B cell (primary cell): ENCODE data around the gene KAZN. TPM values are rescaled to one million over a fixed set of nuclear protein-coding genes. Genes with fewer than 3 reads are reported as not detected.

ENCODE experiments used
- ATAC-seq: fragments of 200-7000 bp; cut with Tn5 transposase; one replicate; pipeline ENCODE4 v1.10.0; 2021; ENCODE audit warnings: low read depth, mild to moderate bottlenecking, moderate number of reproducible peaks, moderate library complexity
- CTCF ChIA-PET: fragments of 350-600 bp; sonication (Branson Sonifier 250); formaldehyde crosslinking; loops from one replicate; lab custom pipeline; 2021; ENCODE audit warnings: antibody characterized with exemption, inconsistent platforms; lab: Charles Lee
- POLR2A ChIA-PET: fragments of 350-600 bp; sonication (Branson Sonifier 250); formaldehyde crosslinking; loops from one replicate; lab custom pipeline; 2021; ENCODE audit warnings: antibody characterized with exemption; lab: Charles Lee
- DNase-seq: peaks from one replicate; pipeline ENCODE4 v3.0.0; 2013
- H2AFZ ChIP-seq: 2 replicates; pipeline ENCODE4 v1.6.1; 2012; ENCODE audit warnings: mild to moderate bottlenecking, low read depth, low read length; ENCODE audit not compliant: insufficient read depth, poor library complexity, severe bottlenecking
- H3K27ac ChIP-seq, 2 donors: 1 replicate in 1 of 2; 2 replicates in 1 of 2; pipeline ENCODE4 v1.5.1; 2012 to 2013; ENCODE audit warnings: low read length in 2 of 2, mild to moderate bottlenecking in 2 of 2, moderate library complexity in 1 of 2
- H3K27me3 ChIP-seq, 4 experiments: fragments of 200-600 bp in 1 of 4; sonication (generic) in 1 of 4; replicated peaks in 1 of 4; 1 replicate in 2 of 4; 2 replicates in 2 of 4; pipeline versions ENCODE4 v1.6.1 to v1.7.0; 2013 to 2016; ENCODE audit warnings: low read length in 3 of 4, mild to moderate bottlenecking in 2 of 4, mixed read lengths in 1 of 4, moderate library complexity in 1 of 4; ENCODE audit not compliant: insufficient read depth in 4 of 4, control insufficient read depth in 3 of 4; ENCODE audit errors: control extremely low read depth in 1 of 4
- H3K36me3 ChIP-seq, 2 experiments: replicated peaks in 1 of 2; 1 replicate in 1 of 2; 2 replicates in 1 of 2; pipeline versions ENCODE4 v1.6.1 to v1.7.1; 2013; ENCODE audit warnings: low read length in 1 of 2; ENCODE audit not compliant: insufficient read depth in 2 of 2, control insufficient read depth in 1 of 2; ENCODE audit errors: control extremely low read depth in 1 of 2, extremely low read depth in 1 of 2
- H3K4me1 ChIP-seq, 2 donors: fragments of 200-600 bp in 1 of 2; sonication (generic) in 1 of 2; 1 replicate in 1 of 2; 2 replicates in 1 of 2; pipeline versions ENCODE4 v1.5.1 to v1.6.1; 2013 to 2017; ENCODE audit warnings: low read length in 2 of 2; ENCODE audit not compliant: control insufficient read depth in 2 of 2, insufficient read depth in 2 of 2
- H3K4me2 ChIP-seq: replicated peaks from 2 replicates; pipeline ENCODE3; 2012; ENCODE audit warnings: mild to moderate bottlenecking, low read depth, low read length; ENCODE audit not compliant: poor library complexity, severe bottlenecking
- H3K4me3 ChIP-seq, 5 experiments: fragments of 200-600 bp in 1 of 5; sonication (generic) in 1 of 5; 1 replicate in 3 of 5; 2 replicates in 2 of 5; pipeline versions ENCODE4 v1.5.1 to v1.7.0; 2011 to 2016; ENCODE audit warnings: low read length in 4 of 5, mild to moderate bottlenecking in 4 of 5, low read depth in 2 of 5, control low read depth in 1 of 5, moderate library complexity in 1 of 5; ENCODE audit not compliant: insufficient read depth in 1 of 5; ENCODE audit errors: control extremely low read depth in 1 of 5, extremely low read depth in 1 of 5
- H3K79me2 ChIP-seq: fragments of 200-600 bp; sonication (generic); one replicate; pipeline ENCODE4 v1.6.0; 2016; ENCODE audit warnings: low read length; ENCODE audit not compliant: control insufficient read depth, insufficient read depth
- H3K9ac ChIP-seq: fragments of 200-600 bp; sonication (generic); 2 replicates; pipeline ENCODE4 v1.6.1; 2017; ENCODE audit warnings: mild to moderate bottlenecking, low read length, moderate library complexity
- H3K9me3 ChIP-seq, 3 donors: one replicate each; pipeline versions ENCODE4 v1.6.1 to v1.7.1; 2013; ENCODE audit warnings: low read length in 2 of 3; ENCODE audit not compliant: control insufficient read depth in 2 of 3, insufficient read depth in 1 of 3; ENCODE audit errors: control extremely low read depth in 1 of 3
- H4K20me1 ChIP-seq: 2 replicates; pipeline ENCODE4 v1.6.0; 2012; ENCODE audit warnings: mild to moderate bottlenecking, low read length; ENCODE audit not compliant: insufficient read depth, control insufficient read depth, poor library complexity, severe bottlenecking
- H3K27ac Mint-ChIP-seq: one replicate; pipeline ENCODE4 v1.8.0; 2021; ENCODE audit warnings: mixed read lengths
- H3K27me3 Mint-ChIP-seq: one replicate; pipeline ENCODE4 v1.8.0; 2021; ENCODE audit warnings: mixed read lengths
- H3K4me1 Mint-ChIP-seq: one replicate; pipeline ENCODE4 v1.8.0; 2021; ENCODE audit warnings: mixed read lengths
- H3K4me3 Mint-ChIP-seq: one replicate; pipeline ENCODE4 v1.8.0; 2021; ENCODE audit warnings: mixed read lengths
- H3K9me3 Mint-ChIP-seq: one replicate; pipeline ENCODE4 v1.8.0; 2022; ENCODE audit warnings: mixed read lengths; ENCODE audit not compliant: insufficient read depth
- EZH2 ChIP-seq: IDR thresholded peaks from 2 replicates; pipeline ENCODE4 v1.6.1; 2012; ENCODE audit warnings: borderline replicate concordance, low read depth, mild to moderate bottlenecking, moderate library complexity, low read length; ENCODE audit not compliant: insufficient read depth, poor library complexity, severe bottlenecking
- WGBS: methylation state at CpG from one replicate; pipeline ENCODE4 v1.1.5; 2013; ENCODE audit warnings: missing lambda C conversion rate; ENCODE audit not compliant: insufficient coverage; 5-methylcytosine and 5-hydroxymethylcytosine counted together
- intact Hi-C: fragments of 100-400 bp; cut with micrococcal nuclease; formaldehyde crosslinking; loops from one replicate; pipeline ENCODE4 v1.10.0; 2022
- polyA plus RNA-seq: library from polyadenylated mRNA; depleted of rRNA; stranded (reverse); fragments of >200 nt; gene quantifications from 2 replicates; pipeline ENCODE4 v1.2.3, GENCODE V29; 2012
- total RNA-seq, 2 donors: library from RNA; stranded (reverse); fragments of 120-200 nt in 1 of 2; gene quantifications; 1 replicate in 1 of 2; 2 replicates in 1 of 2; pipeline versions ENCODE4 v1.2.3 to v1.2.4, GENCODE V29; 2013 to 2022
- TF ChIP-seq, protein P1 (sequence below): fragments of 200-600 bp; IDR thresholded peaks from one replicate; pipeline ENCODE4 v1.8.0; 2022; ENCODE audit warnings: antibody characterized with exemption, mild to moderate bottlenecking

KAZN gene
- total and polyA plus RNA-seq, 2 donors (not counting 1 experiment from before 2014, with no cell fraction given) = 0.13 to 0.39 TPM

DNA sequence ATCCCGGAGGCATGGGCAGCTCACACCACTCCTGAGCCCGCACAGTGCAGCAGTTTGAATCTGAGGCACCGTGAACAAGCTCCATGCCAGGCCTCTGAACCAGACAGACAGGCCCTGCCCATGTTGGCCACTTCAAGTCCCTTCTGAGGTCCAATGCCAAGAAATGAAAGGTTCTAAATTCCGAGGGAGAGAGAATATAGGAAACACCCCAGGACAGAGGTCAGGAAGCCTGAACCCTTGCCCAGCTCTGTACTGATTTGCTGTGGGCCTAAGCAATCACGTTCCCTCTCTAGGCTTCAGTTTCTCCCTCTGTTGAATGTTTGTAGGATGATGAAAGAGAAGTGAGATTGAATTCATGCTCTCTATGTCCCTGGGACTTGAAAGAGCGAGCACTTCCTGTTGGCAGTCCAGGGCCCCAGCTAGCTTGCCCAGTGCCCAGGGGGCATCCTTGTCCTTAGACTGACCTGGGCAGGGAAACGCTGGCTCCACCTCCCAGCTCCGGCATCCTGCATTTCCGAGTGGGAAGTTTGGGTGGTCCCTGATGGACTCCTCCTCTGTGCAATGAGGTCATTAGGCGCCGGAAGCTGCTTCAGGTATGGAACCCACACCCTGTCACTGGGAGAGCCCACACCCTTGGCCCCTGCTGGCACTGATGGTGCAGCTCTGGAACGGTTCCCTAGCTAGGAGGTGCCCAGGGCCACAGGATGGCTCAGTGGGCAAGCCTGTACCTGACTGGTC, 312.7 kb downstream of the KAZN start:
- Histone ChIP-seq H3K4me3 (no peak overlapping the region), H3K9me3 (no peaks in the 10 kb centered on the region), H3K27ac (no peak overlapping the region), H3K36me3 (no peaks in the 10 kb centered on the region), H2AFZ (no peak overlapping the region), H3K9ac (no peak overlapping the region), H3K27me3 (no peaks in the 10 kb centered on the region), H4K20me1 (no peaks in the 10 kb centered on the region), H3K4me1 (no peaks in the 10 kb centered on the region), H3K4me2 (no peak overlapping the region), H3K79me2 (no peaks in the 10 kb centered on the region)
- H3K27ac Mint-ChIP-seq = no peak overlapping the region
- no peaks in the 10 kb centered on the region for H3K4me1 Mint-ChIP-seq
- no peaks in the 10 kb centered on the region for H3K27me3 Mint-ChIP-seq
- POLR2A ChIA-PET = no interaction called here
- no peak overlapping the region for H3K4me3 Mint-ChIP-seq
- CTCF ChIA-PET = no interaction called here
- intact Hi-C loops = no loop called here
- DNase-seq (no peak), ATAC-seq (no peak)
- 91% methylated on average over 12 of the region's 12 CpGs for WGBS
- TF ChIP-seq, protein P1, sequence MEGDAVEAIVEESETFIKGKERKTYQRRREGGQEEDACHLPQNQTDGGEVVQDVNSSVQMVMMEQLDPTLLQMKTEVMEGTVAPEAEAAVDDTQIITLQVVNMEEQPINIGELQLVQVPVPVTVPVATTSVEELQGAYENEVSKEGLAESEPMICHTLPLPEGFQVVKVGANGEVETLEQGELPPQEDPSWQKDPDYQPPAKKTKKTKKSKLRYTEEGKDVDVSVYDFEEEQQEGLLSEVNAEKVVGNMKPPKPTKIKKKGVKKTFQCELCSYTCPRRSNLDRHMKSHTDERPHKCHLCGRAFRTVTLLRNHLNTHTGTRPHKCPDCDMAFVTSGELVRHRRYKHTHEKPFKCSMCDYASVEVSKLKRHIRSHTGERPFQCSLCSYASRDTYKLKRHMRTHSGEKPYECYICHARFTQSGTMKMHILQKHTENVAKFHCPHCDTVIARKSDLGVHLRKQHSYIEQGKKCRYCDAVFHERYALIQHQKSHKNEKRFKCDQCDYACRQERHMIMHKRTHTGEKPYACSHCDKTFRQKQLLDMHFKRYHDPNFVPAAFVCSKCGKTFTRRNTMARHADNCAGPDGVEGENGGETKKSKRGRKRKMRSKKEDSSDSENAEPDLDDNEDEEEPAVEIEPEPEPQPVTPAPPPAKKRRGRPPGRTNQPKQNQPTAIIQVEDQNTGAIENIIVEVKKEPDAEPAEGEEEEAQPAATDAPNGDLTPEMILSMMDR = no peak
- no peak for TF ChIP-seq EZH2
- no peaks in the 10 kb centered on the region for H3K9me3 Mint-ChIP-seq

DNA sequence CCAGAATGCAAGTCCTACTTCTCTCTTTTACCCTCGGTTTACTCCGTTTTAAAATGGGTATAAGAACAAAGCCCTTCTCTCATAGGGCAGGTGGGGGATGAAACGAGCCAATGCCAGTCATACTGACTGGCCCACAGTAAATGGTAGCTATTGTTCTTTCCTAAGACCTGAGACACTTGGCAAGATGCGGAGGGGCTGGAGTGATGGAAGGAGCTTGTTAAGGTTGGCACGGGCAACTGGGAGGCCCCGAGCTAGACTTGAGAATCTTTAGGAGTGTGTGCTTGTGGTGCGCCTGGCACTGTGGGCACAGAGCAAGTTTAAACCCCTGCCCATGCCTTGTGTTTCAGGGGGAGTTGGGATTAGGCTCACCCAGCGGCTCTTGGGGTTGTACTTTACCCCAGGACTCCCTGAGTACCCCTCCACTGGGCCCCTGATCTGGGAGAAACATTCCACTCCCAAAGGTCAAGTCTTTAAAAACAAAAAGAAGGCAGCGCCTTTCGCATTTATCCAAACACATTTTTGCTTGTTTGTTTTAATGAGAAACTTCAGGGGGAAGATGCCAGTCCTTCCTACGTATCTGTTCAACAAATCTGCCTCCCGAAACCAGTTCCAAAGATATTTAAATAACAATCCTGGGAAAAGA, 314.5 kb downstream of the KAZN start:
- Histone ChIP-seq H2AFZ (no peak overlapping the region), H3K36me3 (no peaks in the 10 kb centered on the region), H3K4me3 (no peak overlapping the region), H3K9me3 (no peaks in the 10 kb centered on the region), H3K4me2 (no peak overlapping the region), H3K79me2 (no peaks in the 10 kb centered on the region), H3K27ac (no peak overlapping the region), H3K4me1 (no peaks in the 10 kb centered on the region), H4K20me1 (no peaks in the 10 kb centered on the region), H3K9ac (no peak overlapping the region), H3K27me3 (no peaks in the 10 kb centered on the region)
- no peak overlapping the region for H3K4me3 Mint-ChIP-seq
- intact Hi-C loops = no loop called here
- CTCF ChIA-PET = interaction anchor here (0.6 kb wide), 1 partner anchor 28 kb away, joined by 3 read pairs; no protein-coding TSS in a partner anchor
- no peaks in the 10 kb centered on the region for H3K9me3 Mint-ChIP-seq
- H3K27ac Mint-ChIP-seq = no peak overlapping the region
- no peak for ATAC-seq
- H3K4me1 Mint-ChIP-seq = no peaks in the 10 kb centered on the region
- no peak for DNase-seq
- POLR2A ChIA-PET = no interaction called here
- peaks cover 5% of the 10 kb centered on the region for H3K27me3 Mint-ChIP-seq
- WGBS = 87% methylated on average over 4 of the region's 12 CpGs
- no peak for TF ChIP-seq EZH2
- TF ChIP-seq, protein P1 = no peak
